Neural cell (in vitro differentiated cells): ENCODE data around the gene SLC25A4.

Experiments used
- EZH2 ChIP-seq: fragments of 200-600, 300-800 bp; shearing (Covaris generic), sonication (generic); IDR thresholded peaks from 2 replicates; pipeline ENCODE4 v1.6.1; 2014; ENCODE audit warnings: antibody characterized with exemption, low read length, borderline replicate concordance, mild to moderate bottlenecking; ENCODE audit not compliant: insufficient read depth, poor library complexity, severe bottlenecking
- MXI1 ChIP-seq: fragments of 450-650 bp; conservative IDR thresholded peaks from 2 replicates; pipeline ENCODE4 v1.6.1; 2014; ENCODE audit warnings: antibody characterized with exemption, mild to moderate bottlenecking; ENCODE audit not compliant: poor library complexity, severe bottlenecking
- TF ChIP-seq, protein P1 (sequence below): fragments of 450-650 bp; IDR thresholded peaks from 2 replicates; pipeline ENCODE4 v1.5.1; 2014; ENCODE audit warnings: antibody characterized with exemption, mild to moderate bottlenecking, moderate library complexity; ENCODE audit not compliant: poor library complexity, severe bottlenecking

DNA sequence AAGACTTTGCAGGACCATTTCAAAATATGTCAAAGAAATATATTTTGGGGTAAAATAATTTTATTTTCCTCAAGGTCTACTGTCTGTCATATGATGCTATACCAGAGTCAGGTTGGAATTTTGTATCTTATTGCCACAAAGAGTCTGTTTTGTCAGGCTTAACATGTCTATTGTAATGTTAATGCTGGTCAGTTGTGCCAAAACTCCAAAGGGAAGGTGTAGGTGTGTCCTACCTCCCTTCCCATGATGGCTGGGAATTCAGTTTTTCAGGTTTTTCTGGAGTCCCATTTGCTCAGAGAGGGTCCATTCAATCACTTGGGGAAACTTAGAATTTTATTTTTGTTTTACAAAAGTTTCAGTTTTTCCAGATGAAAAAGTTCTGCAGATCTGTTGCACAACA lies 33.3 kb upstream of the SLC25A4 start:
- TF ChIP-seq, protein P1, sequence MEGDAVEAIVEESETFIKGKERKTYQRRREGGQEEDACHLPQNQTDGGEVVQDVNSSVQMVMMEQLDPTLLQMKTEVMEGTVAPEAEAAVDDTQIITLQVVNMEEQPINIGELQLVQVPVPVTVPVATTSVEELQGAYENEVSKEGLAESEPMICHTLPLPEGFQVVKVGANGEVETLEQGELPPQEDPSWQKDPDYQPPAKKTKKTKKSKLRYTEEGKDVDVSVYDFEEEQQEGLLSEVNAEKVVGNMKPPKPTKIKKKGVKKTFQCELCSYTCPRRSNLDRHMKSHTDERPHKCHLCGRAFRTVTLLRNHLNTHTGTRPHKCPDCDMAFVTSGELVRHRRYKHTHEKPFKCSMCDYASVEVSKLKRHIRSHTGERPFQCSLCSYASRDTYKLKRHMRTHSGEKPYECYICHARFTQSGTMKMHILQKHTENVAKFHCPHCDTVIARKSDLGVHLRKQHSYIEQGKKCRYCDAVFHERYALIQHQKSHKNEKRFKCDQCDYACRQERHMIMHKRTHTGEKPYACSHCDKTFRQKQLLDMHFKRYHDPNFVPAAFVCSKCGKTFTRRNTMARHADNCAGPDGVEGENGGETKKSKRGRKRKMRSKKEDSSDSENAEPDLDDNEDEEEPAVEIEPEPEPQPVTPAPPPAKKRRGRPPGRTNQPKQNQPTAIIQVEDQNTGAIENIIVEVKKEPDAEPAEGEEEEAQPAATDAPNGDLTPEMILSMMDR = no peak
- TF ChIP-seq EZH2 (no peak), MXI1 (no peak)
